C4-2B (cell line): ENCODE measurements around the gene HOXA5.

Experiments
- ZFX ChIP-seq: fragments of 450-650 bp; IDR thresholded peaks from 2 replicates; pipeline ENCODE4 v1.6.1; 2017
- TF ChIP-seq, protein P1 (sequence below): fragments of 450-650 bp; conservative IDR thresholded peaks from 2 replicates; pipeline ENCODE4 v1.5.1; 2017; ENCODE audit warnings: mild to moderate bottlenecking

DNA sequence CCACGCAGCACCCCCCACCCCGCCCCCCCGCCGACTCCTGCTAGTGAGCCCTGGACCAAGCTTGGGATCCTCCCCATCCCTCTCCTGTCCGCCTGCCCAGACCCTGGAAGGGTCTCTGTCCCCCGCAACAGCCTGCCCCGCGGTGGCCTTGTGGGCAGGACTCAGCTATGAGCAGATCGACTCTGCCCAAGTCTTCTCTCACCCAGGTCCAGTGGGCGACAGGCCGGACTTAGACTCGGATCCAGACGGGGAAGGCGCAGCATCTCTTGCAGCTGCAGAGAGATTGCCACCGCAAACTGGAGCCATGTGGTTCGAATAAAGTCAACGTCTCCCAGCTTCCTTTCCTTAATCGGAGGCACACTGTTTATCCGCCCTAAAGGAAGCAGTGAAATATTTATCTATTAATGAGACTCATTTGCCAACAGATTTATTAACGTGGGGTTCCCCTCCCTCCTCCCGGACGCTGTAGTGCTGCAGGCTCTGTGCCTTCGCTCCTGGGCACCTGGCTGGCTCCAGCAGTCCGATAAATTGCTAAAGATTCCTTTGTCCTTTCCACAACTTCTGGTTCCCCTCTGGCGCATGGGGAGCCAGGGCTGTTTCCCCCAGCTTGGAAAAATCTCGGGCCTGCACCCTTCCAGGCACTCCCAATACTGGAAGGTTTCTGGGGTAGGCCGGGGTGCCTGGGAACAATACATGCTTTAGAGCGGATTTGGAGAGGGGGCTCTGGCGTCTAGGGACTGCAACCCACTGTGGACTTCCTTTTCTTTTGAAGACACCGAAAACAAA is 13.6 kb upstream of the HOXA5 start:
- TF ChIP-seq, protein P1, sequence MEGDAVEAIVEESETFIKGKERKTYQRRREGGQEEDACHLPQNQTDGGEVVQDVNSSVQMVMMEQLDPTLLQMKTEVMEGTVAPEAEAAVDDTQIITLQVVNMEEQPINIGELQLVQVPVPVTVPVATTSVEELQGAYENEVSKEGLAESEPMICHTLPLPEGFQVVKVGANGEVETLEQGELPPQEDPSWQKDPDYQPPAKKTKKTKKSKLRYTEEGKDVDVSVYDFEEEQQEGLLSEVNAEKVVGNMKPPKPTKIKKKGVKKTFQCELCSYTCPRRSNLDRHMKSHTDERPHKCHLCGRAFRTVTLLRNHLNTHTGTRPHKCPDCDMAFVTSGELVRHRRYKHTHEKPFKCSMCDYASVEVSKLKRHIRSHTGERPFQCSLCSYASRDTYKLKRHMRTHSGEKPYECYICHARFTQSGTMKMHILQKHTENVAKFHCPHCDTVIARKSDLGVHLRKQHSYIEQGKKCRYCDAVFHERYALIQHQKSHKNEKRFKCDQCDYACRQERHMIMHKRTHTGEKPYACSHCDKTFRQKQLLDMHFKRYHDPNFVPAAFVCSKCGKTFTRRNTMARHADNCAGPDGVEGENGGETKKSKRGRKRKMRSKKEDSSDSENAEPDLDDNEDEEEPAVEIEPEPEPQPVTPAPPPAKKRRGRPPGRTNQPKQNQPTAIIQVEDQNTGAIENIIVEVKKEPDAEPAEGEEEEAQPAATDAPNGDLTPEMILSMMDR: no peak
- no peak for TF ChIP-seq ZFX
